Tongue (tissue), 2 donors: Measurements from ENCODE around the gene EFHB. TPM values are rescaled to one million over a fixed set of nuclear protein-coding genes. Genes with fewer than 3 reads are reported as not detected.
"Not testable (repeated sequence)": the region's sequence is repeated elsewhere in the genome, so short reads cannot be mapped to it uniquely, and the experiment has no call there.

Experiments used
- DNase-seq: peaks from one replicate; pipeline ENCODE4 v3.0.0-alpha.2; 2015
- total RNA-seq: library from RNA; depleted of rRNA; stranded (reverse); fragments of >200 nt; gene quantifications from one replicate; pipeline ENCODE4 v1.2.3, GENCODE V29; 2014

The EFHB gene
- total RNA-seq, 1 donor from 2014 or later, result 1.7 TPM

GRCh38 chr3:19931767-19932188, 2.2 kb downstream of the EFHB start:
- no peak for DNase-seq

DNA sequence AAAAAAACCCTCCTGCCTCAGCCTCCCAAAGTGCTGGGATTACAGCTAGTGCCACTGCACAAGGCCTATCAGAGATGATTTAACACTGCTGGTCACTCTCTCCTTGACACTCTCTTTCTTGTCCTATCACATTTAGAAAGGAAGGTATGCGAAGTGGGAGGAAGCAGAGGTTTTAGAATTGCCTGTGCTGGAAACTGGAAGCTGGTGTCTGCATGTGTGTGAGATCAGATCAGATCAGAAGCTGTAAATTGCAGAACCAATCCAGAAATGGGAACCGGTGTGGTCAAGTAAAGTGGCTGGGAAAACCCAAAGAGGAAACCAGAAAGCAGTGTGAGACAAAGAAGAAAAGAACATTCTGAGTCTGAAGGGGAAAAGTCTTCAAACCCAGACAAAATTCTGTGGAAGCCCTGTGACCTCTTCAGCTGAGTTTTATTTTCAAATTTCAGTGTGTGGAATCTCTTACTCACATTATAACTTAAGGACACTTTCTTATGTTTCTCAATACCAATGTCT, 2.8 kb downstream of the EFHB start:
- no peak for DNase-seq

- DNase-seq, result no peak
These were observed 13.5 kb downstream of the EFHB start for GRCh38 chr3:19920401-19921080.

- no peak for DNase-seq
These were observed 16.9 kb downstream of the EFHB start for GRCh38 chr3:19917167-19917566.

DNA sequence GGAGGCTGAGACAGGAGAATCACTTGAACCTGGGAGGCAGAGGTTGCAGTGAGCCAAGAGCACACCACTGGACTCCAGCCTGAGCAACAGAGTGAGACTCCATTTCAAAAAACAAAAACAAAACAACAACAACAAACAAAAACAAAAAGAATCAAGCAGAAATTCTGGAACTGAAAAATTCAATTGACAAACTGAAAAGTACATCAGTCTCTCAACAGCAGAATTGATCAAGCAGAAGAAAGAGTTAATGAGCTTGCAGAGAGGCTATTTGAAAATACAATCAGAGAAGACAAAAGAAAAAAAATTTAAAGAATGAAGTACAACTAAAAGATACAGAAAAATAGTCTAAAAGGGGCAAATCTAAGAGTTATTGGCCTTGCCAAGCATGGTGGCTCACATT, 22.6 kb downstream of the EFHB start:
- no peak for DNase-seq

- no peak for DNase-seq
These were observed 26.5 kb downstream of the EFHB start for GRCh38 chr3:19907523-19907922.

GRCh38 chr3:19903649-19904048, 30.4 kb downstream of the EFHB start:
- DNase-seq, result no peak

DNA sequence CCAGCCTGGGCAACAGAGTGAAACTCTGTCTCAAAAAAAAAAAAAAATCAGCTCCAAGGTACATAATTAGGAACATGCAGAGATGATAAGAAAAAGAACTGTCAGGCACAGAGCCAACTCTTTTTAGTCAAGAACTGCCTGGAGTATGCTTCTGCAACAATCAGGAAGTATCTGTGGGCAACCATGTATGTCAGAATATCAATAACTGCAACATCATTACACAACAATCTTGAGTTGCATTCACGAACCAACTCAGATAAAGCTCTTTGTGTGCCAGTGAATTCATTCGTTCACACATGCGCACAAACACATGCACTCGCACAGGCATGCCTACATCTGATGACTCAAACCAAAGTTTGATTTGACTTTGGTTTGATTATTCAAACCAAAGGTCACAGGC, 32.1 kb downstream of the EFHB start:
- DNase-seq, result no peak

DNA sequence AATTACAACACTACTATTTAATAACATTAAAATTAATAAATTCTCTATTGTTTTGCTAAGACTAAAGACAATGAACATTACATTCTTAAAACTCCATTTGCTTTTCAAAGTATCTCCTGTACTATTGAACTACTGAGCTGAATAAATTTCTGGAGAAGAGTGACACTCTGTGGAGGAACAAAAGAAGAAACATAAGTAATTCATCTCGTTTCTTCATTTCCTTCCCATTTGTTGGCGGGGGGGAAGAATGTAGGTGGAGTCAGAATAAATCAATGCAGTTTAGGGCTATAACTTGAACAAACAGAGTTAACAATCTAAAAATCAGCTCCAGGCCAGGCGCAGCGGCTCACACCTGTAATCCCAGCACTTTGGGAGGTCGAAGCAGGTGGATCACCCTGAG, 32.7 kb downstream of the EFHB start:
- no peak for DNase-seq

DNA sequence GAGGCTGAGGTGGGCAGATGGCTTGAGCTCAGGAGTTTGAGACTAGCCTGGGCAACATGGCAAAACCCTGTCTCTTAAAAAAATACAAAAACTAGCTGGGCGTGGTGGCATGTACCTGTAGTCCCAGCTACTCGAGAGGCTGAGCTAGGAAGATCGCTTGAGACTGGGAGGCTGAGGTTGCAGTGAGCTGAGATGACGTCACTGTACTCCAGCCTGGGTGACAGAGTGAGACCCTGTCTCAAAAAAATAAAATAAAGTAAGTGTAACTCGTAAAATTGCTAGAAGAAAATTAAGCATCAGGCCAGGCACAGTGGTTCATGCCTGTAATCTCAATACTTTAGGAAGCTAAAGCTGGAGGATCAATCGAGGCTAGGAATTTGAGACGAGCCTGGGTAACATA, 34.2 kb downstream of the EFHB start:
- not testable (repeated sequence) for DNase-seq

GRCh38 chr3:19899264-19899663, 34.8 kb downstream of the EFHB start:
- no peak for DNase-seq

- no peak for DNase-seq
These were observed 35.3 kb downstream of the EFHB start for GRCh38 chr3:19898721-19899120.

DNA sequence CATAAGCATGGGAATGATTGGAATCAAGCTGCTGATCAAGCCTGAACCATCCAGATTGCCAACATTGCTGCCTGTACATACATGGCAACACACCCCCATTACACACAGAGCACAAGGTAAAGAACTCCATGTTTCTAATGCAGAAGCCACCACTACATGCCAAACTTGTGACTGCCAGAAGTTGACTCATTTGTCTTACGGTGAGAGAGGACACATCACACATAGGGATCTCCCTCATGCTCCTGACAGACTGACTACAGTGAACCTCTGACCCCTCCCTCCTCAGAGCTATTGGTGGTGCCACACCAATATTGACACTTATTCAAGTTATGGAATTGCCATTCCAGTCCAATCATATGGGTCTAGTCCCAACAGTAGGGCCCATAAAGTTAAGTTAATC, 42.3 kb downstream of the EFHB start:
- no peak for DNase-seq

DNA sequence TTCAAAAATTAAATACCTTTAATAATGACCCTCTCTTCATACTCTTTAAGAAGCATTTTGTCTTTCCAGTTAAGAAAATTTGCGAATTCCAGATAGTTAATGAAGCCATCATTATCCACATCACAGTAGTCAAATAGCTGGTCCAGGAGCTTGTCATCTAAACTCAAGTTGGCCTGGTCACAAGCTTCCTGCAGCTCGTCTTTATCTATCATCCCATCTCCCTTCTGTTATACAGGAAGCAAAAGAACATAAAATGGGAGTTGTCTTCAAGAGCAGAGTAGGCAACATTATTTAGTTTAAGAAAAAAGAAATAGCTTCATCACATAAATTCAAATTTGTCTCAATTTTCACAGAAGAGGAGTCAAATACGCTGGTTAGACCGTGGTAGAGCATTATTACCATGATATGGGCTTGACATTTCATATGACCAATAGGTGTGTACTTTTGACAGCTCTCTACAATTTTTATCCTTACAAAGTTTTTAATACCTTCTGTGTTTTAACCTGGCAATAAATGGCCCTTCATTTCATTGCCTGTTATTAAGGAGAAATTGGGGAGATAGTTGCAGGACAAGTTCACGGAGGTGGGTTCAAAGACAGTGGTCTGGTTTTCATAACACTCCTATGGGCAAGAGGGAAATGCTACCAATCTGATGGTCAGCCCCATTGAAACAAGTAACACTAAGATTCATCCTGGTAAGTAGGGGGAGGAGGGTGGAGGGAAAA, 45.4 kb downstream of the EFHB start:
- DNase-seq, result no peak

- not testable (repeated sequence) for DNase-seq
These were observed 46.9 kb downstream of the EFHB start for GRCh38 chr3:19887122-19887521.

- DNase-seq, result no peak
These were observed 47.6 kb downstream of the EFHB start for GRCh38 chr3:19886404-19886803.

GRCh38 chr3:19885468-19885867, 48.5 kb downstream of the EFHB start:
- peak; percentile 22 for DNase-seq

GRCh38 chr3:19881852-19882251, 52.2 kb downstream of the EFHB start:
- DNase-seq, result no peak

- DNase-seq, result no peak
These were observed 53.0 kb downstream of the EFHB start for GRCh38 chr3:19881036-19881435.

DNA sequence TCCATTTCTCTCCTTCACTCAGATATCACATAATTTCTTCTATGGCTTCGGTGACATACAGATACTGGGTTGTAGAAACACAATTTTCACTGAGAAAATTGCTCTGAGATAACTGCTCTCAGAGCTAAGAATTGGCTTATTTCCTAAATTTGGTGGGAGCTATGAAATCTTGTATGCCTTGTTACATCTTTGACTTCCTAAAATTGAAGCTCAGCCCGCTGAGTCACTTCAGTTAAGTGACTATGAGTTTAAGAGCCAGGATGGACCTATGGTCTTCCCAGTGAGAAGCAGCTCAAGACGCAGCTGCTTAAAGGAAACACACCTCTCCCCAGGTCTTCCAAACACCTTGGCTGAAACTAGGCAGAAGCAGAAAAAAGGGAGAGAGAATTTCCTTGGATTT, 56.4 kb downstream of the EFHB start:
- DNase-seq, result no peak

- DNase-seq, result peak; percentile 82
These were observed 67.2 kb downstream of the EFHB start for GRCh38 chr3:19866751-19867347.

DNA sequence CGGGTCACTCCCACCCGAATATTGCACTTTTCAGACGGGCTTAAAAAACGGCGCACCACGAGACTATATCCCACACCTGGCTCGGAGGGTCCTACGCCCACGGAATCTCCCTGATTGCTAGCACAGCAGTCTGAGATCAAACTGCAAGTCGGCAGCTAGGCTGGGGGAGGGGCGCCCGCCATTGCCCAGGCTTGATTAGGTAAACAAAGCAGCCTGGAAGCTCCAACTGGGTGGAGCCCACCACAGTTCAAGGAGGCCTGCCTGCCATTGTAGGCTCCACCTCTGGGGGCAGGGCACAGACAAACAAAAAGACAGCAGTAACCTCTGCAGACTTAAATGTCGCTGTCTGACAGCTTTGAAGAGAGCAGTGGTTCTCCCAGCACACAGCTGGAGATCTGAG, 78.7 kb downstream of the EFHB start:
- DNase-seq, result not testable (repeated sequence)

GRCh38 chr3:19846609-19847008, 87.4 kb downstream of the EFHB start:
- not testable (repeated sequence) for DNase-seq
